ENCODE measurements around the gene FAM171A2.

Gene FAM171A2

GRCh38 chr17:44321246-44322120, 42.2 kb downstream of the FAM171A2 start:
- no peak for DNase-seq (ENCODE audit: low read depth)

- DNase-seq (ENCODE audit: low read depth): no peak
Observed at GRCh38 chr17:44320066-44320465, 43.6 kb downstream of the FAM171A2 start.

GRCh38 chr17:44318077-44318892, 45.4 kb downstream of the FAM171A2 start:
- no peak for DNase-seq (ENCODE audit: low read depth)

GRCh38 chr17:44317545-44317944, 46.1 kb downstream of the FAM171A2 start:
- DNase-seq (ENCODE audit: low read depth): no peak

- DNase-seq (ENCODE audit: low read depth): no peak
Observed at GRCh38 chr17:44315760-44316731, 47.6 kb downstream of the FAM171A2 start.

- DNase-seq (ENCODE audit: low read depth): peak; percentile 44
Observed at GRCh38 chr17:44314869-44315661, 48.6 kb downstream of the FAM171A2 start.

- DNase-seq (ENCODE audit: low read depth): no peak
Observed at GRCh38 chr17:44314524-44314868, 49.2 kb downstream of the FAM171A2 start.

GRCh38 chr17:44314031-44314430, 49.6 kb downstream of the FAM171A2 start:
- DNase-seq (ENCODE audit: low read depth): no peak

GRCh38 chr17:44312396-44313104, 51.1 kb downstream of the FAM171A2 start:
- no peak for DNase-seq (ENCODE audit: low read depth)

GRCh38 chr17:44311562-44312181, 52.0 kb downstream of the FAM171A2 start:
- DNase-seq (ENCODE audit: low read depth): no peak

GRCh38 chr17:44310609-44311376, 52.9 kb downstream of the FAM171A2 start:
- no peak for DNase-seq (ENCODE audit: low read depth)

- no peak for DNase-seq (ENCODE audit: low read depth)
Observed at GRCh38 chr17:44310188-44310587, 53.5 kb downstream of the FAM171A2 start.

- no peak for DNase-seq (ENCODE audit: low read depth)
Observed at GRCh38 chr17:44309472-44309871, 54.2 kb downstream of the FAM171A2 start.

GRCh38 chr17:44308865-44309264, 54.8 kb downstream of the FAM171A2 start:
- DNase-seq (ENCODE audit: low read depth): no peak

GRCh38 chr17:44308320-44308818, 55.3 kb downstream of the FAM171A2 start, which contains the start of gene RUNDC3A:
RUNDC3A (plus strand) TSS chr17:44308601; CDS start chr17:44308833, 232 bp downstream.
- DNase-seq (ENCODE audit: low read depth): peak; percentile 81

GRCh38 chr17:44307387-44308186, 56.1 kb downstream of the FAM171A2 start:
- no peak for DNase-seq (ENCODE audit: low read depth)

- no peak for DNase-seq (ENCODE audit: low read depth)
Observed at GRCh38 chr17:44304651-44305050, 59.0 kb downstream of the FAM171A2 start.

All from activated T-cell treated with anti-CD3 and anti-CD28 coated beads for 24 hours (primary cell).